Measurements from ENCODE around the gene TRIM15.
"Not testable (repeated sequence)": the region's sequence is repeated elsewhere in the genome, so short reads cannot be mapped to it uniquely, and the experiment has no call there.

The TRIM15 gene

GRCh38 chr6:30163090-30163917, at the start of gene TRIM15:
TSS of gene TRIM15 (plus strand) at chr6:30163546. CDS start at chr6:30163685, 139 bp downstream.
- peak in 2 of 3 experiments; percentile 9 to 33 for DNase-seq (ENCODE audit: low read depth in 3 of 3)

- no peak for DNase-seq (ENCODE audit: low read depth in 3 of 3)
These were observed 49.5 kb upstream of the TRIM15 start for GRCh38 chr6:30113841-30114240.

GRCh38 chr6:30116724-30117123, 46.6 kb upstream of the TRIM15 start:
- no peak for DNase-seq (ENCODE audit: low read depth in 3 of 3)

- not testable (repeated sequence) for DNase-seq (ENCODE audit: low read depth in 3 of 3)
These were observed 44.7 kb upstream of the TRIM15 start for GRCh38 chr6:30118691-30119090.

- no peak for DNase-seq (ENCODE audit: low read depth in 3 of 3)
These were observed 41.6 kb upstream of the TRIM15 start for GRCh38 chr6:30121446-30122366.

- DNase-seq (ENCODE audit: low read depth in 3 of 3), result no peak
These were observed 40.8 kb upstream of the TRIM15 start for GRCh38 chr6:30122515-30122914.

GRCh38 chr6:30127238-30128093, 35.9 kb upstream of the TRIM15 start:
- DNase-seq (ENCODE audit: low read depth in 3 of 3), result no peak

GRCh38 chr6:30129265-30130178, 33.8 kb upstream of the TRIM15 start:
- DNase-seq (ENCODE audit: low read depth in 3 of 3), result no peak

GRCh38 chr6:30130179-30130679, 33.1 kb upstream of the TRIM15 start:
- no peak for DNase-seq (ENCODE audit: low read depth in 3 of 3)

GRCh38 chr6:30130887-30131862, 32.2 kb upstream of the TRIM15 start:
- DNase-seq (ENCODE audit: low read depth in 3 of 3), result peak; percentile 20 to 51 (median 24)

GRCh38 chr6:30131947-30132497, 31.3 kb upstream of the TRIM15 start:
- DNase-seq (ENCODE audit: low read depth in 3 of 3), result no peak

GRCh38 chr6:30135147-30135546, 28.2 kb upstream of the TRIM15 start:
- no peak for DNase-seq (ENCODE audit: low read depth in 3 of 3)

GRCh38 chr6:30135757-30136156, 27.6 kb upstream of the TRIM15 start, which contains the start of gene TRIM40:
TSS of gene TRIM40 (plus strand) at chr6:30136140. CDS start at chr6:30137037, 897 bp downstream.
- no peak for DNase-seq (ENCODE audit: low read depth in 3 of 3)

GRCh38 chr6:30136570-30137286, 26.6 kb upstream of the TRIM15 start:
- no peak for DNase-seq (ENCODE audit: low read depth in 3 of 3)

- DNase-seq (ENCODE audit: low read depth in 3 of 3), result not testable (repeated sequence)
These were observed 23.1 kb upstream of the TRIM15 start for GRCh38 chr6:30140240-30140639.

GRCh38 chr6:30142665-30143064, 20.7 kb upstream of the TRIM15 start:
- no peak for DNase-seq (ENCODE audit: low read depth in 3 of 3)

- DNase-seq (ENCODE audit: low read depth in 3 of 3), result no peak
These were observed 19.6 kb upstream of the TRIM15 start for GRCh38 chr6:30143780-30144179.

- DNase-seq (ENCODE audit: low read depth in 3 of 3), result no peak
These were observed 18.5 kb upstream of the TRIM15 start for GRCh38 chr6:30144811-30145210.
